Measurements from ENCODE around the gene CIRBP. TPM values are rescaled to one million over a fixed set of nuclear protein-coding genes. Genes with fewer than 3 reads are reported as not detected.
A peak's percentile ranks its signal among the peaks of the same experiment; 100 is the strongest.

Gene CIRBP
- total and polyA plus RNA-seq, 9 of the 15 experiments (the other 6 are each of a cell fraction or from before 2014, with no cell fraction given): 20.5 to 327 (median 176) TPM

DNA sequence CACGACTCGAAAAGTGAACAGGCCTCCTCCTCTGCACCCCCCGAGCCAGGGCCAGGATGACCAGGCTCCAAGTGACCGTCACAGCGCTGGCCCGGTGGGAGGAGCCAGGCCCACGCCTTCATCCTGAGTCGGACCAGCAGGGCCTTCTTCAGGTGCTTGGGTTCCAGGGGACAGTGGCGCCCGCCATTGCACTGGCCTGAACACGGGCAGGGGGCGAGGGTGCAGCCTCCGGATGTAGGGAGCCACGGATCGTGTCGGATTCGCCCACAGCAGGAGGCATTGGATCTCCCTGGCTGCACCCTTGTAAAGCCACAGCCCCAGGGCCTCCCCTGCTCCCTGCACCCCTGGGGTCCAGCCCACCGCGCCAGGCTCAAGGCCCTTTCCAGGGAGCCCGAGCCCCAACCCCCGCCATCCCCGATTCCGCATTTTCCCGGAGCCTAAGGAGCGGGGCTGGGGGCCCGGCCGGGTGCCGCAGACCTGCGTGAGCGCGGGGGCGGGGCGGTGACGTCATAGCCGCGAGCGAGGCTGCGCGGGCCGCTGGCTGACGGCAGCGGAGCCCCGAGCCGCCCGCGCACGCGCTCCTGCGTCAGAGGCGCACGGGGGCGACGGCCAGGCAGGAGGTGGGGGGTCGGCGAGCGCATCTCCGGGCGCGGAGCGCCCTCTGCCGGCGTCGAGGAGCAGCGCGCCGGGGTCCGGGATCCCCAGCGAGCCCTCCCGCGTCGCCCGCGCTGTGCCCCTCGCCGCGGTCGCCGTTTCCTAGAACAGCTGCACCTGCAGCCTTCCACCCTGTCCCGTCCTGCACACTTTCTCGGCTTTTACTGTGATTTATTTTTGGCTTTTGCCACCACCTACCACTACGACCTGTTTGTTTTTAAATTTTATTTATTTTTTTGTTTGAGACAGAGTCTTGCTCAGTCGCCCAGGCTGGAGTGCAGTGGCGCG is 29.1 kb upstream of the CIRBP start (continued):
- TF ChIP-seq PHTF2 (CRISPR knock-in tag; IDR thresholded peaks at IDR 0.05) (no peak), ATF2 (CRISPR knock-in tag; IDR thresholded peaks at IDR 0.05) (peak; percentile 85), ZNF830 (CRISPR knock-in tag; IDR thresholded peaks at IDR 0.05) (no peak), ILK (tag; IDR thresholded peaks at IDR 0.05; ENCODE audit: borderline replicate concordance, low read depth) (no peak), ZNF398 (CRISPR knock-in tag; IDR thresholded peaks at IDR 0.05) (no peak), KDM5B (IDR thresholded peaks at IDR 0.05; ENCODE audit: insufficient replicate concordance, low read depth, low read length) (peak; percentile 63), ELF2 (CRISPR knock-in tag; IDR thresholded peaks at IDR 0.05) (no peak), CBX8 (IDR thresholded peaks at IDR 0.05; ENCODE audit: borderline replicate concordance, extremely low read depth, low read depth, low read length, poor library complexity, severe bottlenecking) (no peak), PHF21A (IDR thresholded peaks at IDR 0.05; ENCODE audit: borderline replicate concordance, low read depth) (no peak), TAF9B (IDR thresholded peaks at IDR 0.05; ENCODE audit: partially characterized antibody) (no peak), GTF2A2 (tag; IDR thresholded peaks at IDR 0.05) (no peak), RBM14 (IDR thresholded peaks at IDR 0.05; ENCODE audit: borderline replicate concordance, insufficient read depth, low read depth, low read length) (no peak), SMARCA5 (IDR thresholded peaks at IDR 0.05) (no peak), IRF2 (CRISPR knock-in tag; IDR thresholded peaks at IDR 0.05) (no peak), CBFB (CRISPR knock-in tag; IDR thresholded peaks at IDR 0.05) (peak; percentile 43; the same call in 1 of the 2 replicates), ZNF282 (CRISPR knock-in tag; IDR thresholded peaks at IDR 0.05) (no peak), MTA2 (IDR thresholded peaks at IDR 0.05; ENCODE audit: low read depth) (no peak), SRSF3 (IDR thresholded peaks at IDR 0.05; ENCODE audit: insufficient read depth, low read length) (no peak), RAD21 (CRISPR knock-in tag; conservative IDR thresholded peaks at IDR 0.05 in 1 of 2, IDR thresholded peaks at IDR 0.05 in 1 of 2) (peak; percentile 95 to 96), MAFF (IDR thresholded peaks at IDR 0.05; ENCODE audit: low read length) (no peak), POLR3A (IDR thresholded peaks at IDR 0.05; ENCODE audit: borderline replicate concordance, extremely low read depth, insufficient read depth, insufficient read length) (no peak)
- TF ChIP-seq, protein P1, sequence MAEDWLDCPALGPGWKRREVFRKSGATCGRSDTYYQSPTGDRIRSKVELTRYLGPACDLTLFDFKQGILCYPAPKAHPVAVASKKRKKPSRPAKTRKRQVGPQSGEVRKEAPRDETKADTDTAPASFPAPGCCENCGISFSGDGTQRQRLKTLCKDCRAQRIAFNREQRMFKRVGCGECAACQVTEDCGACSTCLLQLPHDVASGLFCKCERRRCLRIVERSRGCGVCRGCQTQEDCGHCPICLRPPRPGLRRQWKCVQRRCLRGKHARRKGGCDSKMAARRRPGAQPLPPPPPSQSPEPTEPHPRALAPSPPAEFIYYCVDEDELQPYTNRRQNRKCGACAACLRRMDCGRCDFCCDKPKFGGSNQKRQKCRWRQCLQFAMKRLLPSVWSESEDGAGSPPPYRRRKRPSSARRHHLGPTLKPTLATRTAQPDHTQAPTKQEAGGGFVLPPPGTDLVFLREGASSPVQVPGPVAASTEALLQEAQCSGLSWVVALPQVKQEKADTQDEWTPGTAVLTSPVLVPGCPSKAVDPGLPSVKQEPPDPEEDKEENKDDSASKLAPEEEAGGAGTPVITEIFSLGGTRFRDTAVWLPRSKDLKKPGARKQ (CRISPR knock-in tag; IDR thresholded peaks at IDR 0.05): no peak

Data from K562 (cell line).